GM23338 (cell line): ENCODE measurements around the gene FXYD5.

Experiments used
- CREB1 ChIP-seq: fragments of 250-450 bp; sonication (Bioruptor Pico); IDR thresholded peaks from 2 replicates; pipeline ENCODE4 v1.5.0; 2020; ENCODE audit warnings: low read depth, mild to moderate bottlenecking, moderate library complexity
- CTCF ChIP-seq, 2 experiments: fragments of 200-600 bp in 1 of 2; sonication (generic) in 1 of 2; conservative IDR thresholded peaks; 2 replicates each; pipeline versions ENCODE4 v1.5.1 to v1.6.1; 2016 to 2017; ENCODE audit warnings: antibody characterized with exemption in 2 of 2, low read depth in 2 of 2, mild to moderate bottlenecking in 2 of 2, moderate library complexity in 1 of 2
- EZH2 ChIP-seq: fragments of 200-600 bp; sonication (generic); IDR thresholded peaks from one replicate; pipeline ENCODE4 v1.8.0; 2017; ENCODE audit warnings: antibody characterized with exemption, mild to moderate bottlenecking, low read depth; ENCODE audit not compliant: unreplicated experiment
- EZH2phosphoT487 ChIP-seq: fragments of 200-600 bp; sonication (generic); IDR thresholded peaks from one replicate; pipeline ENCODE4 v1.8.1; 2018; ENCODE audit warnings: antibody characterized with exemption; ENCODE audit not compliant: unreplicated experiment

- peak; percentile 39 to 69 for TF ChIP-seq CTCF (conservative IDR thresholded peaks at IDR 0.05; ENCODE audit: low read depth in 2 of 2)
- TF ChIP-seq EZH2phosphoT487 = no peak
- no peak; the same call in 1 of the 2 replicates for TF ChIP-seq CREB1 (CRISPR knock-in tag)
- no peak for TF ChIP-seq EZH2
Measured at GRCh38 chr19:35140962-35141836, 13.3 kb upstream of the FXYD5 start.
